ENCODE data around the gene ERI3. TPM values are rescaled to one million over a fixed set of nuclear protein-coding genes. Genes with fewer than 3 reads are reported as not detected.

The ERI3 gene
- total and polyA plus RNA-seq, 2 donors (not counting 3 experiments of a cell fraction or from before 2014, with no cell fraction given) = 45.3 to 94.0 TPM

- CTCF ChIA-PET = interaction anchor here (0.8 to 1.0 kb wide), 2 partner anchors 16 to 29 kb away, joined by 3 read pairs; no protein-coding TSS in a partner anchor
- TF ChIP-seq CTCF (IDR thresholded peaks at IDR 0.05; ENCODE audit: extremely low read depth in 1 of 2, insufficient read depth in 1 of 2, low read depth in 1 of 2, low read length in 2 of 2) (no peak), POLR2AphosphoS5 (IDR thresholded peaks at IDR 0.05; ENCODE audit: insufficient read depth, low read depth, low read length) (no peak), GATA2 (IDR thresholded peaks at IDR 0.05; ENCODE audit: insufficient read depth, insufficient read length, low read depth, low read length) (no peak), EZH2 (IDR thresholded peaks at IDR 0.05; ENCODE audit: borderline replicate concordance, low read depth, low read length, severe bottlenecking) (no peak), MAX (IDR thresholded peaks at IDR 0.05; ENCODE audit: insufficient read depth, insufficient read length) (no peak), POLR2A (IDR thresholded peaks at IDR 0.05; ENCODE audit: low read depth, low read length) (no peak), JUN (IDR thresholded peaks at IDR 0.05; ENCODE audit: borderline replicate concordance, insufficient read depth, insufficient read length, low read depth) (no peak), MYC (IDR thresholded peaks at IDR 0.05; ENCODE audit: low read depth, low read length) (no peak), FOS (IDR thresholded peaks at IDR 0.05; ENCODE audit: borderline replicate concordance, insufficient read depth, low read length) (no peak)
Observed at GRCh38 chr1:44268054-44268453, 87.0 kb downstream of the ERI3 start.

More at GRCh38 chr1:44268054-44268453, 87.0 kb downstream of the ERI3 start:
- POLR2A ChIA-PET = no interaction called here
- Histone ChIP-seq H2AFZ (ENCODE audit: low read depth, low read length) (no peak overlapping the region), H4K20me1 (replicated peaks; ENCODE audit: control insufficient read depth, extremely low read depth, insufficient read depth, low read length) (no peaks in the 10 kb centered on the region), H3K4me3 (replicated peaks in 1 of 3; ENCODE audit: insufficient read depth in 1 of 3, low read depth in 1 of 3, low read length in 3 of 3) (no peak overlapping the region), H3K9me3 (replicated peaks; ENCODE audit: control insufficient read depth, insufficient read depth, low read length) (no peaks in the 10 kb centered on the region), H3K9ac (replicated peaks; ENCODE audit: extremely low read depth, insufficient read depth, low read length) (no peak overlapping the region), H3K4me2 (ENCODE audit: insufficient read depth, low read length) (no peak overlapping the region), H3K79me2 (ENCODE audit: control insufficient read depth, insufficient read depth, low read length) (no peaks in the 10 kb centered on the region), H3K27me3 (ENCODE audit: control insufficient read depth in 2 of 2, insufficient read depth in 2 of 2, low read length in 2 of 2) (no peaks in the 10 kb centered on the region), H3K27ac (ENCODE audit: insufficient read depth, low read depth, low read length) (no peak overlapping the region), H3K4me1 (ENCODE audit: control insufficient read depth, extremely low read depth, insufficient read depth, low read length) (no peaks in the 10 kb centered on the region), H3K36me3 (ENCODE audit: control insufficient read depth in 2 of 2, extremely low read depth in 1 of 2, insufficient read depth in 2 of 2, low read length in 2 of 2) (no peaks in the 10 kb centered on the region), H3K9me1 (replicated peaks; ENCODE audit: control insufficient read depth, extremely low read depth, insufficient read depth, low read length) (no peaks in the 10 kb centered on the region)
- intact Hi-C loops (cut with micrococcal nuclease) (no loop called here), dilution Hi-C loops (cut with MboI; ENCODE audit: extremely low pct_ligation_motif_present, low sequenced_read_pairs) (no loop called here)
- no peak for DNase-seq (ENCODE audit: low read depth, low spot score)
- FAIRE-seq = no peak
- no TSS peak for BruUV-seq (replicated peaks)

Measured in endothelial cell of umbilical vein (primary cell).